Stimulated activated CD4-positive, alpha-beta T cell treated with anti-CD3 and anti-CD28 coated beads, Interleukin-2, amount 100 ng/mL, for 48 hours (primary cell): ENCODE data around the gene NR2F1.

Source experiments
- DNase-seq, 2 donors: peaks; one replicate each; pipeline ENCODE4 v3.0.0-alpha.2; 2020

Gene NR2F1

GRCh38 chr5:93577854-93578812 lies 4.9 kb upstream of the NR2F1 start:
- DNase-seq: no peak

- no peak for DNase-seq
These were observed 4.0 kb upstream of the NR2F1 start for GRCh38 chr5:93578813-93579691.

DNA sequence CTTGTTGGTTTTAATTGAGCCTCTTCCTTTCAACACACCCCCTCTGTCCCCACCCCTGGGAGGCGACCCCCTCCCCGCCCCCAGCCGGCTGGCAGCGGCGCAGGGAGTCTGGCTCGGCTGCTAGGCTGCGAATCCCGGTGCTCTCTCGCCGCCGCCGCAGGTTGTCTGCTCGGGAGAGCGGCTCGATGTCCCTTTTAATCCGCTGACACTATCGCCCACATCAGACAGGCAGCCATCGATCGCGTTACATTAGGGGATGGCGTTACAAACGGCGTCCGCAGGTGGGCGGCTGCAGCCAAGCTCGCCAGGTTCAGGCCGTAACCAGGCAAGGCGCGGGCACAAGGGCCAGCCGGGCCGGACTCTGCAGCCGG lies 3.3 kb upstream of the NR2F1 start:
- no peak for DNase-seq

DNA sequence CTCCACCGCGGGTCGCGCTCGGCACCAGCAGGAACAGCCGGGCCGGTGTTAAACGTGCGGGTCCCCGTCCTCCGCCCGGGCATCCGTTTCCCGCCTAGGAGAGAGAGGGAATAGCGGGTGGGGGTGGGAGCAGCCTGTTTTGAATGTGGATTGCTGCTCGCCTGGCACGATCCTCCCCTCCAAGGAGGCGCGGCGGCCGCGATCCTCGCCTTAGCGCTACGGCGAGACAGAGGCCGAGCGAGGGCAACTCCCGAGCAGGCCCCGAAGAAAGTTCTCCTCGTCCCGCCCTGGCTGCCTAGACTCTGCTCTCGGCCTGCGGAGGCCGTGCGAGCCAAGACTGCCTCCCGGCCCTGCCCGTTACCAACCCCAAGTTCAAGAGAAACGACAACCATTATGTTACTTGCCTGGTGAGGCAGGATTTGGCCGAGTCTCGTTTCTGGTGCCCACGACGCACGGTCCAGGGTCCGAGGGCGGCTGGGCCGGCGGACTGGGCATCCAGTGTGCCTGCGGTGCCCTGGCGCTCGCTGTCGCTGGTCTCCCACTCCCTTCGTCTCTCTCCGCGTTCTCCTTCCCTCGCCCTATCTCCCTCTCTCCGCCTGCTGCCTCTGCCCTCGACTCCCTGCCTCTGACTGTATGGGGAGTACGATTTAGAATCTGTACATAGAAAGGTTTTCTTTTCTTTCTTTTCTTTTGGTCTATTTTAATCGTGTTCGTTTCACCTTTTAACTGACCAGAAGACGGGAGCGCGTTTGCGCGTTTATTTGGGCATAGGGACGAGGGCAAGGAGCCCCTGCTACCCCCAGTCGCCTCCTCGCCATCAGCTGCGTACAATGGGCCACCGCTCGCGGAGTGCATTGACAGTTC lies 2.7 kb upstream of the NR2F1 start:
- no peak for DNase-seq

GRCh38 chr5:93580927-93581445 lies 2.0 kb upstream of the NR2F1 start, which contains the start of gene NR2F1-AS1:
Gene NR2F1-AS1, minus strand, starts transcription at chr5:93581219.
- no peak for DNase-seq

GRCh38 chr5:93582167-93582462 lies 907 bp upstream of the NR2F1 start:
- DNase-seq: no peak

DNA sequence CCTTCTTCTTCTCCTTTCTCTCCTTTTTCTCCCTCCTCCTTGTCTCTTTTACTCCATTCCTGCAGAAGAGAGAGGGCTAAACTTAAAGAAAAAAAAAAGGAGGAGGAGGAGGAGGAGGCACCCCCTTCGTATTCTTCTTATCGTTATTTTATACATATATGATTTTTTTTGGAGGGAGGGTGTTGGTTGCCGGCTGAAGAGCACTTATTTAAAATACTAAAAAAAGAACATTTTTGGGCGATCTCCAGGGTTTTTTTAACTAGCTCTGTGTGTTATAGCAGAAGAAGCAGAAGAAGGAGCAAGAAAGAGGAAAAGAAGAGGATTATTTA lies 381 bp downstream of the NR2F1 start:
- no peak for DNase-seq

DNA sequence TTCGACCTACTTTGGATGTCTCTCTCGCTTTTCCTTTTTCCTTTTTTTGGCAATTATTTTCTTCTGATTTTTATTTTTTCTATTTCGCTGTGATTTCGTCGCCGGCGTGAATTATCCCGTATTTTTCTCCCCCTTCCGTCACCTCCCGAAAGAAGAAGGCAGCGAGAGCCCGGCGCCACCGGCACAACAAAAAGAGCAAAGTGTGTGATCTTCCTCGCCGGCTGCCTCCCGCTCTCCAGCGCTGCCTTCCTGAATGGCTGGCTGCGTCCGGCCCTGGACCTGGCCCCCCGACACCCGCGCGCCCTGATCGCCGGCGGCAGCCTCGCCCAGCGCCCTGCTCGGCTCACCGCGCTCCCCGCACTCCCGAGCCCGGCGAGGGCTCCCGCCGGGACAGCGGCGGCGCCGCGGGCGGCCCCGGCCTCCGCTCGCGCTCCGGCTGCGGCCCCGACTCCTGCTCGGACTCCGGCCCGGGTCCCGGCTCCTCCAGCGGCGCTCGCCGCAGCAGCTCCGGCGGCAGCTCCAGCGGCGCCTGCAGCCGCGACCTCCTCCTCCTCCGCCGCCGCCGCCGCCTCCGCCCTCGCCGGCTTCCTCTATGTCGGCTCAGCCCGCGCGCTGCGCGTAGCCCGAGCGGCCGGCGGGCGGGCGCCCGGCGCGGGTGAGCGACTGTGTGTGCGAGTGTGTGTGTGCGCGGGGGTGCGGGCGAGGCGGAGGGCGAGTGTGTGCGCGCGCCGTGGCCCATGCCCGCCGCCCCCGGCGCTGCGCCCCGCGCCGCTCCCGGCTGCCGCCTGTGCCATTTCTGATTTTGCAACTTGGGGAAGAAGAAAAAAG lies 960 bp downstream of the NR2F1 start:
- DNase-seq: no peak

DNA sequence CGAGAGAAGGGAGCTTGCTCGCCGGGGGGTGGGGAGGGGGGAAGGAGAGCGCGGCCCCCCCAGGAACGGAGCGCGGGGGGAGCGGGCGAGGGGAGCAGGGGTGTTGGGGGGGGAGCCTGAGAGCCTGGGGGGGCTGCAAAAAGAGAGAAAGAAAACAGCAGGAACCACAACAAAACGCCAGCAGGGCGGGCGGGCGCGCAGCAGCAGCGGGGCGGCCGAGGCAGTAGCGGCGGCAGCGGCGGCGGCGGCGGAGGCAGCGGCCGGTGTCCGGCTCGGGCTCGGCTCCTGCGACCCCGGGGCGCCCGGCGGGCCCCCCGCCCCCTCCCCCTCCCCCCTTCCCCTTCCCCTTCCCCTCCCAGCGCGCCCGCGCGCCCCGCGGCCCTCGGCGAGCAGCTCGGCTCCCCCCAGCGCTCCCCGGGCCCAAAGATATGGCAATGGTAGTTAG lies 1.6 kb downstream of the NR2F1 start:
- no peak for DNase-seq

DNA sequence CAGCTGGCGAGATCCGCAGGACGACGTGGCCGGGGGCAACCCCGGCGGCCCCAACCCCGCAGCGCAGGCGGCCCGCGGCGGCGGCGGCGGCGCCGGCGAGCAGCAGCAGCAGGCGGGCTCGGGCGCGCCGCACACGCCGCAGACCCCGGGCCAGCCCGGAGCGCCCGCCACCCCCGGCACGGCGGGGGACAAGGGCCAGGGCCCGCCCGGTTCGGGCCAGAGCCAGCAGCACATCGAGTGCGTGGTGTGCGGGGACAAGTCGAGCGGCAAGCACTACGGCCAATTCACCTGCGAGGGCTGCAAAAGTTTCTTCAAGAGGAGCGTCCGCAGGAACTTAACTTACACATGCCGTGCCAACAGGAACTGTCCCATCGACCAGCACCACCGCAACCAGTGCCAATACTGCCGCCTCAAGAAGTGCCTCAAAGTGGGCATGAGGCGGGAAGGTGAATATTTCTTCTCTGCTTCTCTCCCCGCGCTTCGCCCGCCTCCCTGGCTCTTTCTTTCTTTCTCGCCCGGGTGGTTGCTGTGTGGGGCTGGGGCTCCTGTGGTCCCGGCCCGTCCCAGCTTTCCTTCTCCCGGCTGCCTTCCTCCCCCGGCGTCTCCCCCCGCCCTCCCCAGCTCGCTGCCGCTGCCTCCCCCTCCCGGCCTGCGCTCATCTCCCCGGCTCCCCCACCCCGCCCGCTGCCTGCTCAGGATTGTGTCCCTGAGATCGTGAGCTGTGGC lies 2.2 kb downstream of the NR2F1 start:
- DNase-seq: no peak

GRCh38 chr5:93585767-93586385 lies 2.9 kb downstream of the NR2F1 start:
- DNase-seq: no peak

DNA sequence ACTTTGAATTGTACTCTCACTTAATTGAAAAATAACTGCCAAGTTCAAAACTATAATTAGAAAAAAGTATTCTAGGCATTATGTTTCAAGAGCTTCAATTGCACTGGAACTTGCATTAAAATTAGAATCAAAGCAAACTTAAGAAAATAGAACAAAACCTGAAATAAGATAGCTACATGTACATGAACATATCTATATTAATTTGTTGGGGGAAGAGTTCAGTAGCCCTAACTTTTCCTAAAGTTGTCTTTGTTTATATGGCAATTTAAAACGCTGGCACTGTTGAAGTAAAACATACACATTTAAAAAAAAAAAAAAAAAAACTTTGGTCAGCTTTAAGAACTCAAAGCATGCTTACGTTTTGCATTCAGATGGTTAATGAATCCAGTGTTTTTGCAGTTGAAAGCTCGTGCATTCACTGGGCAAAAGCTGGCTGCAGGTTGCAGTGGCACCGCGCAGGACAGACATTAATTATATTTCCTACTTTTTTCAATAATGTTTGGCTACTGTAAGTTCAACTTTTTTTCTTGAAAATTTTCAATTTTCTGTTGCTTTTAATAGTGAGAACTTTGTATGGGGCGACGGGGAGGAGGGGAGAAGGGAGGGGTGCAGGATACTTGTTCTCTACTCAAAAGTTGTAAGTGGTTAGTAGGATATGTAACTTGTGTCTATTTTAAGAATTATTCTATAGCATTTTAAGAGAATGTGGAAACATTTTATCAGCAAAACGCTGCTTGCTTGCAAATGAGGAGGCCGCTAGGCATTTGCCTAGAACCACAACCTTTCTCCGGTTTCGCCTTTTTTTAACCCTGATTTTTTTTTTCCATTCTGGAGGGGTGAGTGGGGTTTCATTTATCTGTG lies 3.9 kb downstream of the NR2F1 start:
- no peak for DNase-seq

DNA sequence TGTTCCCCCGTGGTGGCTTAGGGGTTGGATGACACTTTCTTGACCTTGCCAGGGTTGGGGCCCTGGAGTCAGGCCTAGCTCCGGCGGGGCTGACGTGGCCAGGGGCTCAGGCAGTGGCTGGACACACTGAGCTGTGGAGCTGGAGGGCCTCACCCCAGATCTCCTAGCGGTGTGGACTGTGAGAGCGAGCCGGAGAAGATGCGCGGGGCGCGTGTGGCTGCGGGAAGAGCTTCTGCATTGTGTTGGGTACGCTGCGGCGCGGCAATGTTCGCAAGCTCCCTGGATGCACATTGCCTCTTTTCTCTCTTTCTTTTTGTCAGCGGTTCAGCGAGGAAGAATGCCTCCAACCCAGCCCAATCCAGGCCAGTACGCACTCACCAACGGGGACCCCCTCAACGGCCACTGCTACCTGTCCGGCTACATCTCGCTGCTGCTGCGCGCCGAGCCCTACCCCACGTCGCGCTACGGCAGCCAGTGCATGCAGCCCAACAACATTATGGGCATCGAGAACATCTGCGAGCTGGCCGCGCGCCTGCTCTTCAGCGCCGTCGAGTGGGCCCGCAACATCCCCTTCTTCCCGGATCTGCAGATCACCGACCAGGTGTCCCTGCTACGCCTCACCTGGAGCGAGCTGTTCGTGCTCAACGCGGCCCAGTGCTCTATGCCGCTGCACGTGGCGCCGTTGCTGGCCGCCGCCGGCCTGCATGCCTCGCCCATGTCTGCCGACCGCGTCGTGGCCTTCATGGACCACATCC lies 4.8 kb downstream of the NR2F1 start:
- DNase-seq: no peak

DNA sequence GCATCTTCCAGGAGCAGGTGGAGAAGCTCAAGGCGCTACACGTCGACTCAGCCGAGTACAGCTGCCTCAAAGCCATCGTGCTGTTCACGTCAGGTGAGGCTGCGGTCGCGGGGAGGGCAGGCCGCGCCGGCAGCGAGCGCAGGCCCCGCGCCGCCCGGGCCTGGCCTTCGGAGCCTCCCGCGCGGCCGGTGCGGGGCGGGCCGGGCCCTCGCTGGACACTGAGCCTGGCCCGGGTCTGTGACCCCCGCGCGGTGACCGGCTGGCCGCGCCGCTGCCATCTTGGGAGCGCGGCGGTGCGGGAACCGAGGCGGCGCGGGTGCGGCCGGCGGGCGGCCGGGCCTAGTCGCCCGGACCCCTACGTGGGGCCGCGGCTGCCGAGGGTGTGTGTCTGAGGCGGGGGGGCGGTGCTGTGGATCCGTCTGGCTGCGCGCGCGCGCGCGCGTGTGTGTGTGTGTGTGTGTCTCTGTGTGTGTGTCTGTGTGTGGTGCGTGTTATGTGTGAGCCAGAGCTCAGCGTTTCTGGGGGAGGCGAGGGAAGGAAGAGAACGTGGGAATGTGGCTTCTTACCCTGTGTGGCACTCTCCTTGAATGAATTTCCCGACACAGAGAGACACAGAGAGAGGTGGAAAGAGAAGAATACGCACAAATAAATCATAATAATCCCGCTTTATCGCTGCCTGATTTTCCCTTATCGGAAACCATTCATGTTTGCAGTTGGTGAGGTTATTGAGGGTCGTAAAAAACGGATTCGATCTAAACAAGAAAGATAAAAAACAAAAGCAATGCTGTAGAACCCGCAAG lies 5.5 kb downstream of the NR2F1 start:
- DNase-seq: no peak

DNA sequence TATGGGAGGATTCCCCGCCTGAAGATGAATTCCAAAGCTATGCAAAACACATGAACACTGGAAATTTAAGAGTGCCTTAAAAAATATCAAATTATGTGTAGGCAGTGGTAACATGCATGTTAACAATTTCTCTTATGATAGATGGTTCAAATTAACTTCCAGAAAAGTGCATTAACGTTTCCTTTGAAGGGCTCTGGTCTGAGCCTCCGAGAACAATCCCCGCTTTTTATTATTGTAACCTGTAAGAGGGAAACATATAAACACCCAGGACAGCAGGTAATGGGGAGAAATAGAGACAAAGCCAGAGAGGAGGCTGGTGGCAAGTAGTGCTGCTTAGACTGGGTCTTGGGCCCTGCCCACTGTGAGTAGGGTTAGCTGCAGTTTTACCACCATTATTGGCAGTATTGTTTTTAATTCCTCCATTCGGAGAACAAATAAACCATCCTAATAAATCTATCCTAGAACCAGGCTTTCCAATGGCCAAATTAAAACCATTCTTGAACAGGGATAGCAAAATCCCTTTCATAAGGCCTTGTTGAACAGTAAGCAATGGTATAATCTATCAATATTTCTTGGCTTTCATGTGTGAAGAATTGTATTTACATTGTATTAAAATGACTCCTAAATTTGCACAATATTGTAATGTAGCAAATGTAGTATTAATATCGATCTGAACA lies 6.3 kb downstream of the NR2F1 start:
- no peak for DNase-seq

- no peak for DNase-seq
These were observed 6.8 kb downstream of the NR2F1 start for GRCh38 chr5:93589829-93590215.

GRCh38 chr5:93590493-93590892 lies 7.5 kb downstream of the NR2F1 start:
- DNase-seq: no peak
